Measurements from ENCODE around the gene BNIP2. TPM values are rescaled to one million over a fixed set of nuclear protein-coding genes. Genes with fewer than 3 reads are reported as not detected.

Gene BNIP2
- total RNA-seq, 1 experiment from 2014 or later = 43.5 TPM

- H2BK120ac ChIP-seq (ENCODE audit: low read depth, low read length, poor library complexity, severe bottlenecking) = no peak overlapping the region
- H4K91ac ChIP-seq (ENCODE audit: insufficient read length, low read depth, low read length) = no peak overlapping the region
- no peak overlapping the region for H3T11ph ChIP-seq (ENCODE audit: low read length)
- H3K79me2 ChIP-seq (ENCODE audit: insufficient read depth, low read length) = no peaks in the 10 kb centered on the region
- H3K4me2 ChIP-seq (ENCODE audit: insufficient read depth, insufficient read length, low read length) = no peak overlapping the region
- H3K18ac ChIP-seq (ENCODE audit: insufficient read length, low read depth, low read length) = no peak overlapping the region
- no peaks in the 10 kb centered on the region for H3K9me3 Mint-ChIP-seq
- no peak overlapping the region for H3K27ac Mint-ChIP-seq
- no peak overlapping the region for H3K4me3 Mint-ChIP-seq
- no peak overlapping the region for H2BK12ac ChIP-seq (ENCODE audit: insufficient read length, low read depth, low read length)
- WGBS (ENCODE audit: extremely low coverage, insufficient read length, low lambda C conversion rate) = no CpG with 5 or more reads among the region's 2 CpGs
- no peaks in the 10 kb centered on the region for H3K27me3 ChIP-seq (ENCODE audit: insufficient read depth, low read length)
- H3K4me1 ChIP-seq (ENCODE audit: insufficient read depth, low read length) = no peaks in the 10 kb centered on the region
- no peak overlapping the region for H2AK5ac ChIP-seq (ENCODE audit: insufficient read length, low read length)
- no peaks in the 10 kb centered on the region for H3K23me2 ChIP-seq (ENCODE audit: insufficient read length, low read depth, low read length, poor library complexity, severe bottlenecking)
- no peak overlapping the region for H2BK15ac ChIP-seq (ENCODE audit: low read depth, low read length)
- H4K8ac ChIP-seq (replicated peaks; ENCODE audit: insufficient read length, low read depth, low read length) = no peak overlapping the region
- H3K79me1 ChIP-seq (ENCODE audit: insufficient read depth, low read depth, low read length, poor library complexity, severe bottlenecking) = no peaks in the 10 kb centered on the region
- H3K23ac ChIP-seq (ENCODE audit: insufficient read length, low read depth, low read length) = no peak overlapping the region
- H3K27me3 Mint-ChIP-seq (ENCODE audit: low read depth) = no peaks in the 10 kb centered on the region
- no peak overlapping the region for H3K27ac ChIP-seq (ENCODE audit: insufficient read length, low read depth, low read length)
- peaks cover 15 to 64% (median 39%) of the 10 kb centered on the region in 3 experiments; a peak in 6 of 7 replicates for H3K36me3 Mint-ChIP-seq (ENCODE audit: insufficient read depth in 1 of 3, low read depth in 3 of 3)
- no peak overlapping the region for H3K56ac ChIP-seq (ENCODE audit: insufficient read length, low read depth, low read length)
- no peak; the same call in 2 of the 3 replicates for TF ChIP-seq CTCF (conservative IDR thresholded peaks at IDR 0.05)
- H4K20me1 ChIP-seq (ENCODE audit: control insufficient read depth, insufficient read depth, insufficient read length) = no peaks in the 10 kb centered on the region
- H4K5ac ChIP-seq (ENCODE audit: insufficient read length, low read depth, low read length) = no peak overlapping the region
- H3K14ac ChIP-seq (ENCODE audit: insufficient read depth, low read length) = no peak overlapping the region
- no peak overlapping the region for H3K9ac ChIP-seq (ENCODE audit: extremely low read depth, insufficient read length, low read length)
- no peak overlapping the region for H2AFZ ChIP-seq (ENCODE audit: low read length)
- no peak overlapping the region for H2BK5ac ChIP-seq (ENCODE audit: insufficient read length, low read length)
- H3K4ac ChIP-seq (ENCODE audit: low read depth, low read length) = no peak overlapping the region
- H2BK20ac ChIP-seq (ENCODE audit: low read depth, low read length, poor library complexity, severe bottlenecking) = no peak overlapping the region
- no peaks in the 10 kb centered on the region for H3K9me3 ChIP-seq (ENCODE audit: control insufficient read depth, low read depth, low read length)
- DNase-seq = no peak
- no peaks in the 10 kb centered on the region for H3K4me1 Mint-ChIP-seq
These were observed 46.8 kb downstream of the BNIP2 start for GRCh38 chr15:59642351-59642750.
